CD4-positive, alpha-beta T cell treated with Interleukin-17A for 1 hour (primary cell): Measurements from ENCODE around the gene SLC26A3.

ENCODE experiments used
- DNase-seq: peaks from one replicate; pipeline ENCODE4 v3.0.0-alpha.2; 2020

Gene SLC26A3

DNA sequence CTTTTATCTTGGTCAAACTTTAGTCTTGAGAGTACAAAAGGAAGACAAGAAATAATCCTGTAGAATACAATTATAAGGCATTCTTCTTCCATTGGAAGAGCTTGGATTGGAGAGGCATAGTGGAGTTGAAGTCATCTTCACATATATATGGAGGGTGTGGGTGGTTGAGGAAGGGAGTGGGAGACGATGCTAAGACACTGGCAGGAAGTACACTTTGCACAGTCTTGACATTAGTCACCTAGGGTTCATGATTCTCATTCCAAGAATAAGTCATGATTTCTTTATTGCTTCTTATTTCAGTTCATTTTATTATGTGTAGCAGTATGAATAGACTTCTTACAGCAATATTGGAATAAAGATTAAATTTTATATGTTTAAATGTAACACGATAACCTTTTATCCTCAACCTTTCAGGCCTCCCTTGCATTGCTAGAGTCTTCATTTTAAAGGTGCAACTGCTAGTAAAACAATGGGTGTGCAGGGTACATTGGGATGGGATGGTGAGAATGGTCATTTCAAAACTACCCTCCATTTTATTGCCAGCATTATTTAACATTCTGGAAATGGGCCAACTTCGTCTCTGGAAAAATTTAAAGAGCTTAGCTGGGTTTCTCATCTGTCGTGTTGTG, 12.3 kb upstream of the SLC26A3 start:
- no peak for DNase-seq

GRCh38 chr7:107813524-107813923, 10.5 kb upstream of the SLC26A3 start:
- DNase-seq: no peak

DNA sequence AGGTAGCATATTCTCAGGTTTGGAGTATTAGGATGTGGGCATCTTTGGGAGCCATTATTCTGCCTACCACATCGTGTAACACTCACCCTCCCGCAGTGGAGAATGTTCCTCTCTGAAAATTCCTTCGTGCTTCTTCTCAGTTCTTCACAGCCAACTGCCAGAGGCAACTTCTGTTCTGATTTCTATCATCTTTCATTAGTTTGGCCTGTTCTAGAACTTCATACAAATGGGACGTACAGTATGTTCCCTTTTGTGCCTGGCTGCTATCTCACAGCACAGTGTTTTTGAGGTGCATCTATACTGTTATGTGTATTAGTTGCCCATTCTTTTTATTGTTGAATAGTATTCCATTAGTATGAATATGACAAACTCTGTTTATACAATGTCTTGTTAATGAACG, 8.9 kb upstream of the SLC26A3 start:
- DNase-seq: no peak

GRCh38 chr7:107810626-107811025, 7.6 kb upstream of the SLC26A3 start:
- no peak for DNase-seq

GRCh38 chr7:107809179-107809578, 6.2 kb upstream of the SLC26A3 start:
- no peak for DNase-seq

GRCh38 chr7:107799647-107800264, 3.3 kb downstream of the SLC26A3 start:
- DNase-seq: no peak

- DNase-seq: no peak
These were observed 10.7 kb downstream of the SLC26A3 start for GRCh38 chr7:107792364-107792763.

DNA sequence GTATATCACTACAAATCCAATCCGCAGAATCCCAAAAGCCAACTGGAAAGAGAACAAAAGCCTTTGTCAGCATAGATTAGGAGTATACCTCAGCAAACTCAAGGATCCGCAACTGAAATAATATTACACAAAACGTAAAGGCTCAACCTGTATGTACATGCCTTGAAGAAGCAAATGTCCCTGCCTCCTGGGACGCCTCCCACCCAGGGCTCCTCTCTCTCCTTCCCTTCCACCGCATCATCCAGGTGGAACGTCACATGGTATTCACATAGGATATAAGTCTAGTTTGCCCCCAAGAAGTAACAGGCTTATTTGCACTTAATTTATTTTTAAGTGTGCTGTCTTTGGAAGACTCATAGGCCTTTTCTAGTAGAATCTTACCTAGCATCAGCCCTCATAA, 13.4 kb downstream of the SLC26A3 start:
- DNase-seq: no peak

DNA sequence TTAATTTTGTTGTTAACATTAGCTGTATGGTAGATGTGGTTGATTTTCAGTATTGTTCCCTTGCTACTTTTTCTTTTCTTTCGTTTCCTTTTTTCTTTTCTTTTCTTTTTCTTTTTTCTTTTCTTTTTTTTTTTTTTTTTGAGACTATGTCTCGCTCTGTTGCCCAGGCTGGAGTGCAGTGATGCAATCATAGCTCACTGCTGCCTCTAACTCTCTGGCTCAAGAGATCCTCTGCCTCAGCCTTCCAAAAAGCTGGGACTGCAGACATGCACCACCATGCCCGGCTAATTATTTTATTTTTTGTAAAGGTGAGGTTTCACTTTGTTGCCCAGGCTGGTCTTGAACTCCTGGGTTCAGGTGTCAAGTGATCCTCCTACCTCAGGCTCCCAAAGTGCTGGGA, 14.4 kb downstream of the SLC26A3 start:
- no peak for DNase-seq

DNA sequence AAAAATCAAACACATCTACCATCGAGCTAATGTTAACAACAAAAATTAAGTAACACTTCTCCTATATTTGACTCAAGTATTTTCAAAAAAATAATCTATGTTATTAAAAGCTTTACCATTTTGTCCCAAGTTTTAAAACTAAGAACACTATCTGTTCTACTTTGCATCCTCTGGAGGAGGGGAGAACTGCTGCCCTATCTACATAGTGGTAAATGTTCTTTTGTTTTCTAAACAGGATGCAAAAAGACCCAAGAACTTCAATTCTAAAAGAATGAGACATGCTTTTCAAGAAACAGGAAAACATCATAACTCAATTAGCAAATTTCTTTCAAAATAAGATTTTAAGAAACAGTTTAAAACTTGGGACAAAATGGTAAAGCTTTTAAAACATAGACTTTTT, 14.8 kb downstream of the SLC26A3 start:
- DNase-seq: no peak

DNA sequence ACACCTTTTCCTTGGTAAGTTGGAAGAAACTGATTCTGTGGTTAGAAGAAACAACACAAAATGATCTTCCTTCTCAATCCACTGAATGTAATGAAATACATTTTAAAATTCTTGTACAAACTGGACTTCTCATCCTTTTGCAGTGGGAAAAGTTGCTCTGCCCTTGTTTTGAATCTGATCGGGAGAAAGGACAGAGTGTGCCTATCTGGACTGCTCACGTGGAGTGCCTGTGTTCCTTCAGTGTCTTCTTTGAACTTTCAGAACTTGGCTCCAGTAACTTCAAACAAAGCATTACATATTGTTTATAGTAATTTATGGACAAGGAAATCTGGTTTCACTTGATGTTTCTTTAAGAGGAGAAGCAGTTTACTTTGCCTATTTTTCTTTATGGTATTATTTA, 17.1 kb downstream of the SLC26A3 start:
- DNase-seq: no peak

DNA sequence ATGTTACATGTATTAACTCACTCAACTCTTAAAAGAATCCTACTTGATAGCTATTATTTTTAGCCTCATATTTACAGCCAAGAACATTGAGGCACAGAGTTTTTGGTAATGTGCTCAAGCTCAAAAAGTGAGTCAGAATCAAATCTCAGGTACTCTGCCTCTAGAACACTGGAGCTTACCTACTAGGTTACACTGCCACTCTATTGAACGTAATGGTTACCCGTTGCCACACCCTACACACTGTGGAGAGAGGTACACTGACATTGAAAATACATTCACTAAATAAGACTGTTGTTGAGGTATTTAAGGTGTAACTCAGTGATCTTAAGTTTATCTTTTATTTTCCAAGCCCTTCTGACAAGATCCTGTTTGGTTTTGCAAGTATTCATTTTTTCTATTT, 17.9 kb downstream of the SLC26A3 start:
- no peak for DNase-seq

GRCh38 chr7:107783648-107784047, 19.4 kb downstream of the SLC26A3 start:
- no peak for DNase-seq

DNA sequence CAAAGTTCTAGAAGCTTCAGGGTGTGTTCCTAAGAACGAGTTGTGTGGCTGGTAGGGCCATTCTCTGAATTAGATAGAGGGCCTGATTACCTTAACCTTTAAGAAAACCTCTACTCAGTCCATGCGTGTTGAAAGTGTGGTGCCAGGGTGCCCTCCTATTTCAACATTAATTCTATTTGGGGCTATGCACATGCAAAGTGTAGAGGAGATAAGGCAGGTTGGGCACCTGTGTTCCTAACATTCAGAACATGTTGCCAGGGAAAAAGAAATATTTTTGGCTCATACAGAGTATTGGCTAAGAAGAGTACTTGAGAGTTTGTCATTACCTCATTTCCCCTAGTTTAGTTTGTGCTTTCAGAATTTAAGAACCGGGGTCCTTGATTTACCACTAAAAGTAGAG, 20.6 kb downstream of the SLC26A3 start:
- DNase-seq: no peak

DNA sequence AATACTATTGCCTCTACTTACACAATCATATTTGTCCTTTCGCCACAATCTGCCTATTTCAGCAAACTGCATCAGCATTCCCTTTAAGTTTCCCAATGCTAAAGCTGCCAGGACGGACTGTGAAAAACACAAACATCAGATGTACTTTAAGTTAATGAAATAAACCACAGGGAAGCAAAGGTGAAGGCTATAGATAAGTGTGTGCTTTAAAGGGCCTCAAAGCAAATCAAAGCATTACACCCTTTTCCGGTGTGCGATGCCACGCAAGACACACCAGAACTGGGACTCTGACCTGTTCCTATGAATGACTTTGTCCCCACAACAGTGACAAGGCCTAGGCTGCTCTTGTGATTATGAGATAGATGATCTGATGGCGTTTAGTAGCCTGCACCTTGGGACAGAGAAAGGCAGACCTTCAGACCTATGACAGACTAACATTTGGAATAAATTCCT, 23.4 kb downstream of the SLC26A3 start:
- no peak for DNase-seq

- no peak for DNase-seq
These were observed 24.7 kb downstream of the SLC26A3 start for GRCh38 chr7:107778283-107778682.

DNA sequence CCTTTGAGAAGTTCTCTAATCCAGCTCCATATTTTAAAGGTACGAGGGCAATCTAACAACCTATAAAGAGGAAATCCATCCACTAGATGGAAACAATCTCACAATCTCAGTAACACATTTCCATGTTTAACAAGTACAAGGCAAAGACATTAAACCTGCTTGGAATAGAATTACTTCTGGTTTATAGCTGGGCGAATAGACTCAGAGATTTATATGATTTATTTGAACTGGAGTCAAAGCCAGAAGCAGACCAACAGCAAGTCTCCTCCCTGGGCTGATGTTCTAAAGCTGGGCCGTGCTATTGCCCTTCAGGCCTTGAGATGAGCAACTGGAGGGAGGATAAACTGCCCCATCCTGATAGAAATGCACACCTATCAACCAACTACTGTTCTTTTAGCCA, 25.3 kb downstream of the SLC26A3 start:
- no peak for DNase-seq

- DNase-seq: no peak
These were observed 30.0 kb downstream of the SLC26A3 start for GRCh38 chr7:107773027-107773426.

DNA sequence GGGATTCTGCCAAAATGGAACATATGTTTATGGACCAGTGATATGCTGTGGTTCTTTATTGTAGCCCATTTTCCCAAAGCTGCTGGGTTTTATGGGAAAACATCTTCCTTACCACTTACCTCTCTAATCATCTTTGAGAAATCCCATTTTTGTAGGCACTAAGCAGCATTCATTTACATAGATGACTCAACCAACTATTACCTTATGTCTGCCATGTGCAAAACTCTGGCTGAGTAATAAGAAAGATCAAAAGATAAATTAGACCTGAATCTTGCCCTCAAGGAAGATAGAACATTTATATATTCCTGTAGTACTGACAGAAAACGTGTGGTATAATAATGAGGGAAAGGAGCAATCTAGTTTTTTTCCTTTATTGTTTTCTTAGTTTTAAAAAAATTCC, 34.8 kb downstream of the SLC26A3 start:
- no peak for DNase-seq

DNA sequence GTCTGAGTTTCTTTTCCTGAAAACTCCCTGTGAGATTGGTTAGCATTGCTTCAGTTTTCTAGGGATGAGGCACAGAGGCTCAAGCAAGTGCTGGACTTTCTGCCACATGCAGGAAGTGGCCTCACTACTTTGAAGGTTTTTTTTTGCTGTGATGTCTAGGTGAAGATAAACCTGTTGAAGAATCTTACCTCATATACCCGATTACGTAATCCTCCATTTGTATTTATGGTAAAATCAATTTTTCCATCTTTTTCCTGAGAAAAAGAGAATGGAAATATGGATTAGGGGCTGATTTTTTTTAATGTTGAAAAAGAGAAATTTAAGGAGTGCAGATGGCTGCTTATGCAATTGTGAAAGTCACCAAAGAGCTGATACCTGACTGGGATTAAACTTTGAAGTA, 35.6 kb downstream of the SLC26A3 start:
- DNase-seq: no peak

DNA sequence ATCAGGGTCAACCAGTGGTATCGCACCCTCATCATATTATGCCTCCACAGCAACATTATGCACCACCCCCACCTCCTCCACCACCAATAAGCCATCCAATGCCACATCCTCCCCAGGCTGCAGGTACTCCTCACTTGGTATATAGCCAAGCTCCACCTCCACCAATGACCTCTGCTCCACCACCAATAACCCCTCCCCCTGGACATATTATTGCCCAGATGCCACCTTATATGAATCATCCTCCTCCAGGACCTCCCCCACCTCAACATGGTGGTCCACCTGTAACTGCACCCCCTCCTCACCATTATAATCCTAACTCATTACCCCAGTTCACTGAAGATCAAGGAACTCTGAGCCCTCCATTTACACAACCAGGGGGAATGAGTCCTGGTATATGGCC, 44.4 kb downstream of the SLC26A3 start:
- no peak for DNase-seq

GRCh38 chr7:107754642-107755041, 48.4 kb downstream of the SLC26A3 start:
- peak; percentile 7 for DNase-seq

- DNase-seq: no peak
These were observed 51.9 kb downstream of the SLC26A3 start for GRCh38 chr7:107751113-107751512.

DNA sequence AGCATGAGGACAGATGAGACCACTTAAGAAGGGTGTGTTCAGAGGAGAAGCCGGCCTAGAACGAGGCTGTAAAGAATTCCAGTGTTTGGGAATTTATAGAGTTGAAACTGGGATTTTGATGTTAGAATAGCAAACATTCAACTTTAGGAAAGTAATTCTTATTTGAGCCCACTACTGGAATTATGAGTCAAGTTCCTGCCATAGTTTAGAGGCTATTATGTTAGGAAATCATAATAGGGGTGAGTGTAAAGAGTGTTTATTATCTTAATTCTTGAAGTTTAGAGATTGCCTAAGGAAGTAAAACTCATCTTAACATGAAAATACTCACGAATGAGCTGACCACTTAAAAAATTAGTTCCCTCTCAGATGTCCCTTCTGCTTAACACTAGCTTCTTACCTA, 57.0 kb downstream of the SLC26A3 start:
- DNase-seq: no peak

GRCh38 chr7:107744345-107744750, 58.7 kb downstream of the SLC26A3 start:
- no peak for DNase-seq
